Measurements from ENCODE around the gene CHAT. TPM values are rescaled to one million over a fixed set of nuclear protein-coding genes. Genes with fewer than 3 reads are reported as not detected.

The CHAT gene
- total RNA-seq = not detected in 2 replicates

GRCh38 chr10:49613882-49614241 is at the start of gene CHAT:
Gene CHAT, plus strand, starts transcription at chr10:49614037. Its CDS starts 153 bp downstream, at chr10:49614190.

DNA sequence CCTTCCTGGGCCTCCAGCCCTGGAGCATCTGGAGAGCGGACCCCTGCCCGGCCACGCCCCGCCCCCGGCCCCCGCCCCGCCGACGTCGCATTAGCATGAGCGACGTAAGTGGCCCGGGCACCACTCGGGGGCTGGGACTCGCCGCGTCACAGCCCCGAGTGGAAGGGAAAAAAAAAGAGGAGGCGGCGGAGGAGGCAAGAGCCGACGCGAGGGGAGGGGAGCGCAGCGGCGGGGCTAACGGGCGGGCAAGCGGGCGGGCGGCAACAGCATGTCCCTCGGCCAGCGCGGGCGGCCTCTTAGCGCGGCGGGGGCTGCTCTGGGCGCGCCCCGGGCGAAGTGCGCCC is 3.8 kb upstream of the CHAT start, which contains the start of gene SLC18A3:
SLC18A3 (plus strand) TSS at position 197 of the 344 bp plus-strand sequence. CDS start 431 bp downstream, outside the sequence.

GRCh38 chr10:49679480-49679893 is 65.7 kb downstream of the CHAT start, which contains the start of gene C10orf53:
Gene C10orf53, plus strand, starts transcription at chr10:49679651. Its CDS starts 47 bp downstream, at chr10:49679698.

Other genes starting within 250 kb of the CHAT start
- gene DRGX, start 217.9 kb upstream of the CHAT start, total RNA-seq = not detected in 2 replicates
- gene ERCC6, start 74.9 kb upstream of the CHAT start, total RNA-seq = 38.0 and 42.9 TPM in 2 replicates
- not detected in 2 replicates for gene SLC18A3, start 3.7 kb upstream of the CHAT start, total RNA-seq
- gene C10orf53, start 65.6 kb downstream of the CHAT start, total RNA-seq = not detected in 2 replicates
- gene OGDHL, start 148.3 kb downstream of the CHAT start, total RNA-seq = 0.14 and 0.59 TPM in 2 replicates

Data from smooth muscle cell of the umbilical artery (primary cell).